Hypothalamus (tissue), 51 donors: Measurements from ENCODE around the gene IL6R.
"Not testable (repeated sequence)": the region's sequence is repeated elsewhere in the genome, so short reads cannot be mapped to it uniquely, and the experiment has no call there.

Source experiments
- DNase-seq, 51 donors: peaks; one replicate each; lab custom pipeline; 2025; lab: John Stamatoyannopoulos, UW

IL6R gene

DNA sequence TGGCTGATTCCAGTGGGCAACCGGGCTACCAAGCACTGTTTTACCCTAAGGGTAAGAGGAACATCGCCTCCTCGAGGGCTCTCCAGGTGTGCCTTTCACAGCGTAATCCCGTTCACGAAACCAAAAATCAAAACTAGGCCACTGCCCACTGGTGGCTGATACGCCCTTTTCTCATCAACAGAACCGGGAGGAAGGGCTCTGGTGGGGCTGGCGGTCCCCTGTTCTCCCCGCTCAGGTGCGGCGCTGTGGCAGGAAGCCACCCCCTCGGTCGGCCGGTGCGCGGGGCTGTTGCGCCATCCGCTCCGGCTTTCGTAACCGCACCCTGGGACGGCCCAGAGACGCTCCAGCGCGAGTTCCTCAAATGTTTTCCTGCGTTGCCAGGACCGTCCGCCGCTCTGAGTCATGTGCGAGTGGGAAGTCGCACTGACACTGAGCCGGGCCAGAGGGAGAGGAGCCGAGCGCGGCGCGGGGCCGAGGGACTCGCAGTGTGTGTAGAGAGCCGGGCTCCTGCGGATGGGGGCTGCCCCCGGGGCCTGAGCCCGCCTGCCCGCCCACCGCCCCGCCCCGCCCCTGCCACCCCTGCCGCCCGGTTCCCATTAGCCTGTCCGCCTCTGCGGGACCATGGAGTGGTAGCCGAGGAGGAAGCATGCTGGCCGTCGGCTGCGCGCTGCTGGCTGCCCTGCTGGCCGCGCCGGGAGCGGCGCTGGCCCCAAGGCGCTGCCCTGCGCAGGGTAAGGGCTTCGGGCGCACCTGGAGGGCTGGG, at the start of gene IL6R:
IL6R (plus strand) TSS at position 360 of the 763 bp plus-strand sequence; CDS start at position 647, 287 bp downstream.
- DNase-seq: peak in 46 of 51 donors; percentile 38 to 87 (median 65)

DNA sequence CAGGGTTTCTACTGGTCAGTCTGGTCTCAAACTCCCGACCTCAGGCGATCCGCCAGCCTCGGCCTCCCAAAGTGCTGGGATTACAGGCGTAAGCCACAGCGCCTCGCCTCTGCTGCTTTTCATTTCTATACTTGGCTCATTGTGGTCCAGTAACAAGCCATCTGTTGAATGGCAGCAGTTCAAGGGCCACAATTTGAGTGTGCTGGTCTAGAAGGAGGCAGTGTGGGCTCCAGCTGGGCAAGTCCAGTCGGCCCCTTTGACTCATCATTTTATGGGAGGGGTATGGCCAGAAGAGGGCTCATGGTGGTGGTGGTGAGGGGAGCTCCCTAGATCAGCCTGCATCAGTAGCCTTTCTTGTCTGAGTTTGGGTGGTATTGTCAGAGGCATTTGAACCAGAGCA, 46.6 kb upstream of the IL6R start:
- no peak for DNase-seq

DNA sequence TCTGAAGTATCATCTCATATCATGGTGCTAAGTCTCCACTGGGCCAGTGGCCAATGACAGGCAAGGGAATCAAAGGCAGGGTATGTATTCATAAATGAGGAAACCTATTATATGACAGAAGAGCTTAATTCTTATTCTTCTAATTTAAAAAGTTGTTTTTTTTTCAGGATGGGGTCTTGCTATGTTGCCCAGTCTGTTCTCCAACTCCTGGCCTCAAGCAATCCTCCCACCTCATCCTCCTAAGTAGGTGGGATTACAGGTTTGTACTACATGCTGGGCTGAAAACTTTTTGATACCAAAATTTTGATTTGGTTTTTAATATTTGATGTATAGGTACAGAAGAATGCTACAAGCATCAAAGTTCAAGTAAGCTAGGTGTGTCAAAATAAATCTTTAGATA, 44.9 kb upstream of the IL6R start:
- DNase-seq: no peak

DNA sequence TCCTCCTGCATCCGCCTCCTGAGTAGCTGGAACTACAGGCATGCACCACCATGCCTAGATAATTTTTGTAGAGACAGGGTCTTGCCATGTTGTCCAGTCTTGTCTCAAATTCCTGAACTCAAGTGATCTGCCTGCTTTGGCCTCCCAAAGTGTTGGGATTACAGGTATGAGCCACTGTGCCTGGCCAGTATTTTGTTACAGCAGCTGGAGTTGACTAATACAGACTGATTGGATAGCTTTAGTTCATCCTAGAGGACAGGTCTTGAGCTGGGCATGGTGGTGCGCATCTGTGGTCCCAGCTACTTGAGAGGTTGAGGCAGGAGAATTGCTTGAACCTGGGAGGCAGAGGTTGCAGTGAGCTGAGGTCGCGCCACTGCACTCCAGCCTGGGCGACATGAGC, 44.3 kb upstream of the IL6R start:
- not testable (repeated sequence) for DNase-seq

DNA sequence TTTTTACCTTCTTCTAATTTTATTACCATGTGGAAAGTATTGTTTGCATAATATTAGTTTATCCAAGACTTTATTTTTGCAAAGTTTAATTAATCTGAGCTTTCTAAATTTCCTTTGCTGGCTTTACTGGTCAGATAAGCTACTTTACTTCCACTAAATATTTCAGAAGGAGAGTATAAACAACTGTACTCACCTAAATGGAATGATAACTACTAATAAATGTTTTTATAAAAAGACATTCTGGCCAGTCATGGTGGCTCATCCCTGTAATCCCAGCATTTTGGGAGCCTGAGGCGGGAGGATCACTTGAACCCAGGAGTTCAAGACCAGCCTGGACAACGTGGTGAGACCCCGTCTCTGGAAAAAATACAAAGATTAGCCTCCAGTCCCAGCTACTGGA, 43.8 kb upstream of the IL6R start:
- no peak for DNase-seq

DNA sequence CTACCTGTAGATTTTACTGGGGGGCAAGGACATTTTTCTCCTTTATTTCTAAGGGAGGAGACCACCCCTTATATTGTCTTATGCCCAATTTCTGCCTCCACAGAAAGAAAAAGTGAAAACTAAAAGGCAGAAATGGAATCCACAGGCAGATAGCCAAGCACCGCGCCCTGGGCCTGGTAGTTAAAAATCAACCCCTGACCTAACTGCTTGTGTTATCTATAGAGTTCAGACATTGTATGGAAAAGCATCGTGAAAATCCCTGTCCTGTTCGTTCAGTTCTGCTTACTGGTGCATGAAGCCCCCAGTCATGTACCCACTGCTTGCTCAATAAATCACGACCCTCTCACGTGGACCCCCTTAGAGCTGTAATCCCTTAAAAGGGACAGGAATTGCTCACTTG, 33.7 kb upstream of the IL6R start:
- DNase-seq: no peak

DNA sequence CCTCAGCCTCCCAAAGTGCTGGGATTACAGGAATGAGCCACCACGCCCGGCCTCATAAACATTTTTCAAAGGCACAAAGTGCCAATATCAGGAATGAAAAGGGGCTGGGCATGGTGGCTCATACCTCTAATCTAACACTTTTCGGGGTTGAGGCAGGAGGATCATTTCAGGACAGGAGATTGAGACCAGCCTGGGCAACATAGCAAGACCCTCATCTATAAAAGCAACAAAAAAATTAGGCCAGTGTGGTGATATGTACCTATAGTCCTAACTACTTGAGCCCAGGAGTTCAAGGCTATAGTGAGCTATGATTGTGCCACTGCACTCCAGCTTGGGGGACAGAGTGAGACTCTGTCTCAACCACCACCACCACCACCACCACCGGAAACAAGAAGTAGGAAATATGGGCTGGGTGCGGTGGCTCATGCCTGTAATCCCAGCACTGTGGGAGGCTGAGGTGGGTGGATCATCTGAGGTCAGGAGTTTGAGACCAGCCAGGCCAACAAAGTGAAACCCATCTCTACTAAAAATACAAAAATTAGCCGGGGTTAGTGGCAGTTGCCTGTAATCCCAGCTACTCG, 31.3 kb upstream of the IL6R start:
- not testable (repeated sequence) for DNase-seq

DNA sequence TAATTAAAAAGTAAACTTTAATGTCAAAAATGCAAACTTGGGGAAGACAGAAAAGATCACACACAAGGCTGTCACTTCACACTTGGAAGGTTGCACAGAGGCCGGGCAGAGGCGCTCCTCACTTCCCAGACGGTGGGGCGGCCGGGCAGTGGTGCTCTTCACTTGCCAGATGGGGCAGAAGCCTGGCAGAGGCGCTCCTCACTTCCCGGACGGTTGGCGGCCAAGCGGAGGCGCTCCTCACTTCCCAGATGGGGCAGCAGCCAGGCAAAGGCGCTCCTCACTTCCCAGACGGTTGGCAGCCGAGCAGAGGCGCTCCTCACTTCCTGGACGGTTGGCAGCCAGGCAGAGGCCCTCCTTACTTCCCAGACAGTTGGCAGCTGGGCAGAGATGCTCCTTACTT, 25.8 kb upstream of the IL6R start:
- no peak for DNase-seq

DNA sequence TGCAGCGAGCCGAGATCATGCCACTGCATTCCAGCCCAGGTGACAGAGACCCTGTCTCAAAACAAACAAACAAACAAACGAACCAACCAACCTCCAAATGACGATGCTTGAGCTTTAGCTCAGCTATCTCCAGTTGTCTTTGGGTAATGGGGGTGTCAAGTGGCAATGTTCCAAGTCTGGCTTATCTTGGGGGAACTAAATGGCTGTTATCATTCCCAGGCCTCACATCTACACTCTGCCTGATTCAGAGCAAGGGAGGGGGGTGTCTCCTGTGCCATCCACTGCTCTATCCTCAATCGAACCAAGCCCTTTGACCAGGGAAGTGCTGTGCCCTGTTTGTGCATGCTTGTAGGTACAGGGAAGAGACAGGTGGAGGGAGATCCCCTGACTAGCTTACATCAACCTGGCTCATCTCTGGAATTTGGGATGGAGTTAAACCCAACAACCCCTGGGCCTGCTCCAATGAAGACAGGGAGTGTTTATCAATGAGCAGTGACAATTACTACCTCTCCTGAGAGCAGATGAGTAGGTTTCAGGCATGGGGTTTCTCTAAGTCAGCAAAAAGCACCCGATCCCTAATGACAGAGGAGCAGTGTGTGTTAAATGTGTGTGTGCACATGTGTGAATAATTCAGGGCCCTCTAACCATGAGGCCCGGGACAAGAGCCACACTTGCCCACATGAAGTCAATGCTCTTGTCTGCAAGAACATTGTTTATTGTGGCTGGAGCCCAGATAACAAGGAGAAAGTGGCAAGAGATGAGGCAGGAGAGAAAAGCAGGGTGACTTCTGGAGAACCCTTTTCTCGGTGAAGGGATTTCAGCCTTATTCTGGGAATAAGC, 20.3 kb upstream of the IL6R start:
- DNase-seq: no peak

DNA sequence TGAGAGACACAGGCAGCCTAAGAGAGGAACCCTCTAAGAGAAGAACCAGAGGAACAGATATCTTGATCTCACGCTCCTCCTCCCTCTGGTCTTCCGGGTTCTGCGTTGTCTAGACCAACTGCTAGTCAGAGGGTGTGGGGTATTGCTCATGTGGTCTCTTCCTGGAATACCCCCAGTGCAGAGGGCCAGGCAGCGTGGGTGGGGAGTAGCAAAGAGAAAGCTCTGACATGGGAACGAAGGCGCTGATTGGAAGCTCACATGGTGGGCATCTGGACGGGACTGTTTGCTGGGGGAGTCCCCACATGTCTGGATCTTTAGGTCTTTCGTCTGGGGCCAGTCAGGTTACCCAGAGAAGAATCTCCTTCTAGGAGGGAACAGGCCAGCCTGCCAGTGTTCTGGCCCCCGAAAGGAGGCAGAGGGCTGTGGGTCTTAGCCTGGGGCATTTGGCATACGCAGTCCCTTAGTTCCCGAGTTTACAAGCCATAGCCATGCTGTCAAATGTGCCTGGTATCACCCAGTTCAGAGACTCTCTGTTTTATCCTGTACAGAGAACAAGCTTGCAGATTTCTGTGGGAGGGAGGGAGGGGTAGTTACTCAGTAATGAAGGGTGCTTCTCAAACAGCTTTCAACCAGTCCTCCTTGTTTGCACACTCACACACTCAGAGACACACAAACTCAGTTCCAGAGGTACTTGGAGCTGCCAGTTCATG, 18.3 kb upstream of the IL6R start:
- peak in 1 of 51 donors; percentile 9 for DNase-seq

DNA sequence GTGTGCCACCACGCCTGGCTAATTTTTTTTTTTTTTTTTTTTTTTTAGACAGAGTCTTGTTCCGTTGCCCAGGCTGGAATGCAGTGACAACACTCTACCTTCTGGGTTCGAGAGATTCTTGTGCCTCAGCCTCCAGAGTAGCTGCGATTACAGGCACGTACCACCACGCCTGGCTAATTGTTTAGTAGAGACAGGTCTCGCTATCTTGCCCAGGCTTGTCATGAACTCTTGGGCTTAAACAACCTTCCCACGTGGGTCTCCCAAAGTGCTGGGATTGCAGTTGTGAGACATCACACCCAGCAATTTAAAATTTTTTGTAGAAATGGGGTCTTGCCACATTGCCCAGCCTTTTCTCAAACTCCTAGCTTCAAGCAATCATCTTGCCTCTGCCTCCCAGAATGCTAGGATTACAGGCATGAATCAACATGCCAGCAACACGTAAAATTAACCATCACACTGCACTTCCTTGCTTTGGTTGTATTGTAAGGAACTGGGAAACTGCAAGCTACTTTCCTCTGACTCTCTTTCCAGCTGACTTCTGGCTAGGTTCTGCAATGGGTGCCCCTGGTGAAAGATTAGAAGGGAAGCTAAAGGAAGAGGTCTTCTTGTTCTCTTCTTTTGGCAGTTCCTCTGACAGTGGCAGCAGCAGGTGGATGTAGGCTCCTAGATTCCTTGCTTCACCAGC, 13.9 kb upstream of the IL6R start:
- DNase-seq: no peak

DNA sequence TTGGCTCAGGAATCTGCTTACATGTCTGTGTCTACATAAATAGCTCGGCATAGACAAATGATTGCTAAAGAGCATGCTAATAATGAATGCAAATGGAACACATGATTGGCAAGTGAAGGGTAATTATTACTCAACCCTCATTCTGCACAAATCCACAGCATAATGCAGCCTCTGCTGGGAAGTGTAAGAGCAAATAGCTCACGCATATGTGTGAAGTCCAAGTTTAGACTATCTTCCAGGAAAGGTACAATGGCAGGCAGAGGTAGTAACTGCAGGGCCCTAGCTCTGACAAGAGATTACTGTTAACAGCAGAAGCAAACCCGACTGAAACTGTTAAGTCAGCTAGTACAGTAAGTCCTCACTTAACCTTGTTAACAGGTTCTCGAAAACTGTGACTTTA, 7.0 kb upstream of the IL6R start:
- DNase-seq: no peak

DNA sequence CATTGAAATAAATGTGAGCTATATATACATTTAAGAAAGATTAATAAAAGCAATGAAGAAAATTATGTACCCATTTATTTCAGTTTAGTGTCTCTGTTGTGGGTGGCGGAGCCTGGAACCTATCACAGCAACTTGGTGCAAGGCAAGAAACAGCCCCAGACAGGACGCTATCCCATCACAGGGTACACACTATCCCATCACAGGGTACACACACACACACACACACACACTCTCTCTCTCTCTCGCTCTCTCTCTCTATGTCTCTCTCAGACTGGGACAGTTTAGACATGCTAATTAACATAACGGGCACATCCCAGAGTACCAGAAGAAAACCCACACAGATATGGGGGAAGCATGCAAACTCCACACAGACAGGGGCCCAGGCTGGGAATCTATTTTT, 6.5 kb upstream of the IL6R start:
- DNase-seq: no peak

DNA sequence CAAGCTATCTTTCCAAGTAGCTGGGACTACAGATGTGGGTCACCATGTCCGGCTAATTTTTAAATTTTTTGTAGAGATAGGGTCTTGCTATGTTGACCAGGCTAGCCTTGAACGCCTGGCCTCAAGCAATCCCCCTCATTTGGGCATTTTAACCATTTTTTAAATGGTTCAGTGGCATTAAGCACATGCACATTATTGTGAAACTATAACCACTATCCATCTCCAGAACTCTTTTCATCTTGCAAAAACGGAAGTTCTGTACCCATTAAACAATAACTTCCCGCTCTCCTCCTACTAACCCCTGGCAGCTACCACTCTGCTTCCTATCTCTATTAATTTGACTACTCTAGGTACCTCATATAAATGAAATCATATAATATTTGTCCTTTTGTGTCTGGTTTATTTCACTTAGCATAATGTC, 4.8 kb upstream of the IL6R start:
- no peak for DNase-seq

DNA sequence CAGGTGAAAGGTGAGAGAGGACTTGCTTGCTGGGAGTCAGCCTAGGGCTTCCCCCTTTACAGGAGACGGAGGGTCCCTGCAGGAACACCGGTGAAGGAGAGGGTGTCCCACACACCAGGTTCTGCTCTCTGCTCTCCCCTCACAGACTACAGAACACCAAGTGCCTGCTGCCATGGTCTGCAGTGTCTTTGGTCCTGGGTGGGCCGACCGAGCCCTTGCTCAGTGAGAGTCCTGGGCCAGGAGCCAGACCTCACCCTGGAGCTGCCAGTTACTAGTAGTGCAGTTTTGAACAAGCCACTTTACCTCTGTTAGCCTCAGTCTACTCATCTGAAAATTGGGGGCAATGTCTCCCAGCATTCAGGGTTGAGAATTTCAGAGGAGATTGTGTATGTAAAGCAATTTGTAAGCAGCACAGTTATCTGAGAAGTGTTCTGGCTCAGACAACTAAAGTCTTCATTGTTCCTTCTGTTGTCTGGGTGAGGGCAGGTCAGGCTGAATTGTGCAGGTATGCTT, 2.7 kb upstream of the IL6R start:
- no peak for DNase-seq

DNA sequence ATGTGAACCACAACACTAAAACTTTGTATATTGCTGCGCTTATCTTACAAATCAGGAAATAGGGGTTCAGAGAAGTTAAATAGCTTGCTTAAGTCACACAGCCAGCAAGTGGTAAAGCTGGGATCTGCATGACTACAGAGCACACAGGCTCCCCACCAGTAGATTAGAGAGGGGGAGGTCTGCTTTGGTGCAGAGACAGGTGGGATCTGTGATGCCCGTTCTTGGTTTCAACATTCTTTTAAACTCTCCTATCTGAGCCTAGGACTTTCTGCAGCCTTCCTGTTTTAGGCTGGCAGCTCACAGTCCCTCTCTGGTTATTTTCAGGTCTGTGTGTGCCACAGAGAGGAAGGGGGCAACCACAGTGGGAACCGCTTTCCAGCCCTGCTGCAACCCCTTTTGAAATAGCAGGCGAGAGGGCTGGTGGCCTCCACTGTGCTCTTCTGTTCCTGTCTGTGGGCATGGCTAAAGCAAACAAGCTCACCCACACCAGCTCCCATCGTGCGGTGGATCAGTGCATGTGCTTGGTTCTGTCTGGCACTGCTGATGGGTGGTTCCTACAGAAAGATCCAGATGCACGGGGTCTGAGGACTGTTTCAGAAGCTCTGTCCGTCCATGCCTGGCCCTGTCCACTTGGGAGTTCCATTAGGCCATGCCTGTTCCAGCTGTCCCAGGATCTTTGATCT, 1.7 kb upstream of the IL6R start:
- DNase-seq: peak in 3 of 51 donors; percentile 12 to 29 (median 24)

DNA sequence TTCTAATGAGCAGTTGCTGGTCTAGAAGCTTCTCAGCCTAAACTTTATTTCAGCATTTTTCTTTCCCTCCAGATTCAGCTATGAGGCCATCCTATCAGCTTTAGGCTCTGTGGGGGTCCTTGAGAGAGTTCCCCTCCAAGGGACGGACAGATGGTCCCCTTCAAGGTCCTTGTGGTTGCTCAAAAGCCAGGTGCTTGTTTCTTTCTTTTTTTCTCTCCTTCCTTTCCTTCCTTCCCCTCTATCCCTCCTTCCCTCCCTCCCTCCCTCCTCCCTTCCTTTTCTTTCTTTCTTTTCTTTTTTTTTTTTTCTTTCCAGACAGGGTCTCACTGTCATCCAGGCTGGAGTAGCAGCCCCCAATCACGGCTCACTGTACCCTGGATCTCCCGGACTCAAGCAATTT, 1.2 kb upstream of the IL6R start:
- no peak for DNase-seq

DNA sequence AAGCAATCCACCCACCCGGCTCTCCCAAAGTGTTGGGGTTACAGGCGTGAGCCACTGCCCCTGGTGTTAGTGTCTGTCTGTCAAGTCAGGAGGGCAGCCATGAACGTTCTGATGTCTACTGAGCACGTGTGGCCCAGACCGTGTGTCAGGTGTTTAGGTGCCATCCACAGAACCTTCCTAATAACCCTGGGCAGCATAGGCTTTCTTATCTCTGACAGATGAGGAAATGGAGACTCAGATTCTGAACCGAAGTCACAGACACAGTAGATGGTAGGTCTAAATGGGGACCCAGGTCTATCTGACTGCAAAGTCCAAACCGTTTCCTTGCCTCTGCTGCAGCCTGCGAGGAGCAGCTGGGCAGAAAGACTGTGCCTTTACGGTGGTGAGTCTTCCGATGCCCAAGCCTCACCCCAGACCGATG, 622 bp upstream of the IL6R start:
- DNase-seq: no peak

DNA sequence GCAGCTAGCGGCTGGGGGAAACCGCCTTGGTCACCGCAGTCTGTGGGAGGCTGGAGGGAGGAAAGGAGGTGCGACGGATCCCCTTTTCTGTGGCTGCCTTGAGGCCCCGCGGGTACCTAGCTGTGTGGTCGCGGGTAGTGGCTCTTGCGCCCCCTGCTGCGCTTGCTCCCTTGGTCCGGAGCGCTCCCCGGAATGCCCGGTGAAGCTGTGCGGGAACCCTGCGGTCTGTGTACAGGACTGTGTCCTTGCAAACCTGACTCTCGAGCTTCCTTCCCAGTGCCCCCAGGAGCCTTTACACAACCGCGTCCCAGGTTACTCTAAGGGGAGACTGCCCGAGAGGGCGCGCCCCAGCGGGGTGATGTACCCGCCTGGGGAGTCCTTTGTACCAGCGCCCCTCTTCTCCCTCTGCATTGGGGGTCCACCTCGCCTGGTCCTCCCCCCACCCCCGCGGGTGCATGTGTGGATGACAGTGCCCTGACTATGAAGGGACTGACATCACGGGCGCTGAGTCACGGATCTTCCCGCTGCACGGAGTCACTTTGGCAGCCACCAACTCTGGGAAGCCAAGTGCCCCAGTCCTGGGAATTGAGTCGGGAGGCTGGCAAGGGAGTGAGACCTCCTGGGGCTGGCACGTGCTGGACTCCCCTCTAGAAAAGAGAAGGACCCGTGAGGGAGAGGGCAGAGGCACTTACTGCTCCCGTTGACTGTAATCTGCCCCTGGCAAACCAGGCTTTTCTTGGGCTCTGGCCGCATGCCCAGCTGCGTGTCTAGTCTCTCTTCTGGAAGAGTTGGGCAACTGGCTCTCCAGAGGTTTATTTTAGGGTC, 816 bp downstream of the IL6R start:
- DNase-seq: peak in 49 of 51 donors; percentile 30 to 88 (median 70)
